SH-SY5Y (cell line): ENCODE measurements around the gene BRI3.

ENCODE experiments used
- GATA2 ChIP-seq: IDR thresholded peaks from 2 replicates; pipeline ENCODE4 v1.6.1; 2011; ENCODE audit warnings: mild to moderate bottlenecking, low read depth, low read length
- GATA3 ChIP-seq: IDR thresholded peaks from 2 replicates; pipeline ENCODE4 v1.6.1; 2011; ENCODE audit warnings: low read depth, mild to moderate bottlenecking, low read length, moderate library complexity

GRCh38 chr7:98322331-98323270 lies 41.1 kb downstream of the BRI3 start:
- no peak for TF ChIP-seq GATA2
- TF ChIP-seq GATA3: no peak
